T-helper 22 cell (primary cell): ENCODE results near the gene METTL13.
A peak's percentile ranks its signal among the peaks of the same experiment; 100 is the strongest.

ENCODE experiments used
- DNase-seq: peaks from one replicate; pipeline ENCODE4 v3.0.0-alpha.2; 2020; ENCODE audit warnings: low read depth

Gene METTL13

GRCh38 chr1:171802207-171802606 is 20.7 kb downstream of the METTL13 start:
- DNase-seq, result no peak

- DNase-seq, result no peak
Observed at GRCh38 chr1:171803045-171803444, 21.6 kb downstream of the METTL13 start.

DNA sequence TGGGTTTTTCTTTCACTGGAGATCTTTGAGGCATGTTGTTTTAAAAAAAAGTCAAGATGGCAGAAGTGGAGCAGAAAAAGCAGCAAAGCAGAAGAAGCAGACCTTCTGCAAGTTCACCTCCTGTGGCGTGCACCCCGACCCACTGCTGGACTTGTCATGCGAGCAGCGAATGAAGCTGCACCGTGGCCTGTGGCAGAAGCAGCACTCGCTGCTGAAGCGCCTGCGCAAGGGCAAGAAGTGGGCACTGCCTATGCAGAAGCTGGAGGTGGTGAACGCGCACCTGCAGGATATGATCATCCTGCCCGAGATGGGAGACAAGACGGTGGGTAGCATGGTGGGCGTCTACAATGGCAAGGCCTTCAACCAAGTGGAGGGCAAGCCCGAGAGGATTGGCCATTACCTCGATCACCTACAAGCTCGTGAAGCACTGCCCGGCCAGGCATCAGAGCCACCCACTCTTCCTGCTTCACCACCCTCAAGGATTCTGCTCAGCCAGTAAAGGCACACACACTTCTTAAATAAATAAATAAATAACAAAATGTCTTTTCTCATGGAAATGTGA is 22.1 kb downstream of the METTL13 start:
- no peak for DNase-seq

- no peak for DNase-seq
Observed at GRCh38 chr1:171805395-171806115, 24.1 kb downstream of the METTL13 start.

DNA sequence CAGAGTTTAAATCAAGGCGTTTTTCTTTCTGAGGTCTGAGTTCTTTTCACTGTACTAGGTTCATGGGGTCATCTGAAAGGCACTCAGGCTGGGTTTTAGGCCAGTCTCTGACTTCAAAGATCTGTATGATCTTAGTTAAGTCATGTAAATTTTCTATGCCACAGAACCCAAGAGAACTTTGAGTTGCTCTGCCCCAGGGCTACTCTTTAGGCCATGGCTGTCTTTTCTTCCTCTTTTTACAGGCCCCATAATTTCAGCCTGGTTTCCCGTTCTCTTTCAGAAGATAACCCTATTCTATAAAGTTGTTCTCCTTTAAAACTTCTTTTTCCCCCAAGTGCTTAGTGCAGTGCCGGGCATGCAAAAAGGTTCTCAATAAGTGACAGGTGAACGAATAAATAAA is 26.1 kb downstream of the METTL13 start:
- no peak for DNase-seq

DNA sequence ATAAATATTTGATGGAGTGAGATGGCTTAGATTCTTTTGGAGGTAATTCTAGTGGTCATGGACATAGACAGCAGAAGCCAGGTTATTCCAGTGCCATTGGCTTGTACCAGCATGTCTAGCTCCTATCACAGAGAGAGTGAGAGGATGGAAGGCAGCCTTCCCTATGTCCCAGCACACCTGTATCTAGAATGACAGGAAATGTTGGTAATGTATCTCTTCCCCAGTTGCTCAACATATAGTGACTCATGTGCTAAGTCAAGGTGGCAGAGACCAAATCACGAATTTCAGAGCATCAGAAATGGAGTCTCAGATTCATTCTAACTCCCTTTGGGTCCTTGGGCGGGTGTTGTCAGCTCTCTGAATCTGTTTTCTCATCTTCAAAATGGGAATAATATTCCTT is 28.4 kb downstream of the METTL13 start:
- DNase-seq, result no peak

GRCh38 chr1:171811672-171812071 is 30.2 kb downstream of the METTL13 start:
- DNase-seq, result no peak

GRCh38 chr1:171814692-171815091 is 33.2 kb downstream of the METTL13 start:
- DNase-seq, result no peak

GRCh38 chr1:171816300-171816901 is 34.9 kb downstream of the METTL13 start:
- DNase-seq, result no peak

DNA sequence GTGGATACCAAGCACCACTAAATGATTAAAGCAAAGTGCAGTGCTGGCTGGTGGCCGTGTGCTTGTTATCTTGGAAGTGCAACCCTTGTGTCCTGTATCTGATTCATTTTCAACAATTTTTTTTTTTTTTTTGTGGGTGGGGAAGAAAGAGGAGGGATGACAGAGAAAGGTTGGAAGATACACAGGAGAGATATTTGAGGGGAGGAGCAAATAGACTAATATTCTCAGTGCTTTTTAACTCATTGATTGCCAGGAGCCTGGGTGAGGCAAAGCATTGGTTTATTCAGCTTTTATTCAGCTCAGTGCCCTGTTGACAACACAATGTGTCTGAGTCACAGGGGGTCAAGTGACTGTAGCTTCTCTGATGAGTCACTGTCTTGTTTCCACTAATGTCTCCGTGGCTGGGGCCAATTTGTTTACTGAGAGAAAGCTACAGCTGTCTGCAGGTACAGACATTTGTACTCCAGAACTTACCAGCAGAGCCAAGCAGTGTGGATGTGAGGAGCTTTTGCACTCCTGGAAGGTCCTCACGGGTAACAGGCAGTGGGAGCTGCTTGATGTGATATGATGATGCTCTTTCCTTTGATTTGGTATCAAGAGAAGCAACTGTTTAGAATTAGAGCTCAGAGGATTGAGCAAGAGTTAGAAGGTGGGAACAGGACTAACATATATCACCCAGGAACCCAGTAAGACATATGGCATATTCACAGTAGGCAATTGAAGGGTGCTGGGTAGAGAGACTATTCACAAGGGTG is 36.2 kb downstream of the METTL13 start:
- DNase-seq, result no peak

GRCh38 chr1:171819946-171820345 is 38.5 kb downstream of the METTL13 start:
- DNase-seq, result no peak

- no peak for DNase-seq
Observed at GRCh38 chr1:171826973-171827372, 45.5 kb downstream of the METTL13 start.

- DNase-seq, result no peak
Observed at GRCh38 chr1:171828794-171829193, 47.3 kb downstream of the METTL13 start.

DNA sequence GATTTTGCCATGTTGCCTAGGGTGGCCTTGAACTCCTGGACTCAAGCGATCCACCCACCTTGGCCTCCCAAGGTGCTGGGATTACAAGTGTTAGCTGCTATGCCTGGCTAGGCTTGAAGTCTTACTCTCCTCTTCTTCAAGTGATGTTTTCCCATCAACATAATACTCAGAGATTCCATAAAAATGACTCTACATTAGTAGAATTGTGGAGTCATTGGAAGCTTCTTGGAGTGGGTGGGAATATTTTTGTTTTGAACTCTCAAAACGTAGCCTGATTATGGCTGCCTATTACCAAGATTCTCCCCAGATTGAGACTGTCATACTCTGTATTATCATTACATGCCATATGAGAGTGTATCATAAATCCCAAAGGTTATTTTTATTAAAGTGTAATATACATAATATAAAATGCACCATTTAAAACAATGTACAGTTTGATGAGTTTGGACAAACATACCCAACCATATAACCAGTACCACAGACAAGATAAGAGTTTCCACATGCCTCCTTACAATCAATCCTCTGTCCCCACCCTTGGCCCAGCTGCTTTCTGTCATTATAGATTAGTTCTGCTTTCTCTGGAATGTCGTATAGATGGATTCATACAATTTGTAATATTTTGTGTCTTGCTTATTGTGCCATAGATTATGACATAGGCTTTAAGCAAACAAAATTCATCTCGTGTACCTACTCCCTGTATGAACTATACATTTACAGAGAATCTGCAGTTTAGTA is 51.8 kb downstream of the METTL13 start:
- DNase-seq, result no peak

DNA sequence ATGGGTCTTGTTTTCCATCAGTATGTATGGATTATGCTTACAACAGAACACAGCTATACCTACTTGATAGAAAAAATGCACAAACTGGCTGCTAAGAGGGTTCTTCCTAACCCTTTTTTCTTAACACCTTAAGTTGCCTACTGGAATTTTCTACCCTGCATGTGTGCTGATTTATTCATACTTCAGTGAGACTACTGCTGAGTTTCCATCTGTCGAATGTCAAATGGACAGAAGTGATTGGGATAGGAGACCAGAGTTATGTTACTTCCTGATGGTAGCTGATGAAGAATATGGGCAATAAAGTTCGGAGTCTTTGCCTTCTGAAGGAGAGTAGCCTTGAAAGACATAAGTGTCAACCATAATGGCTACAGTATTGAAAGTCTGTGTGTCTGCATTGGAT is 53.4 kb downstream of the METTL13 start:
- DNase-seq, result no peak

GRCh38 chr1:171835891-171836290 is 54.4 kb downstream of the METTL13 start:
- no peak for DNase-seq

DNA sequence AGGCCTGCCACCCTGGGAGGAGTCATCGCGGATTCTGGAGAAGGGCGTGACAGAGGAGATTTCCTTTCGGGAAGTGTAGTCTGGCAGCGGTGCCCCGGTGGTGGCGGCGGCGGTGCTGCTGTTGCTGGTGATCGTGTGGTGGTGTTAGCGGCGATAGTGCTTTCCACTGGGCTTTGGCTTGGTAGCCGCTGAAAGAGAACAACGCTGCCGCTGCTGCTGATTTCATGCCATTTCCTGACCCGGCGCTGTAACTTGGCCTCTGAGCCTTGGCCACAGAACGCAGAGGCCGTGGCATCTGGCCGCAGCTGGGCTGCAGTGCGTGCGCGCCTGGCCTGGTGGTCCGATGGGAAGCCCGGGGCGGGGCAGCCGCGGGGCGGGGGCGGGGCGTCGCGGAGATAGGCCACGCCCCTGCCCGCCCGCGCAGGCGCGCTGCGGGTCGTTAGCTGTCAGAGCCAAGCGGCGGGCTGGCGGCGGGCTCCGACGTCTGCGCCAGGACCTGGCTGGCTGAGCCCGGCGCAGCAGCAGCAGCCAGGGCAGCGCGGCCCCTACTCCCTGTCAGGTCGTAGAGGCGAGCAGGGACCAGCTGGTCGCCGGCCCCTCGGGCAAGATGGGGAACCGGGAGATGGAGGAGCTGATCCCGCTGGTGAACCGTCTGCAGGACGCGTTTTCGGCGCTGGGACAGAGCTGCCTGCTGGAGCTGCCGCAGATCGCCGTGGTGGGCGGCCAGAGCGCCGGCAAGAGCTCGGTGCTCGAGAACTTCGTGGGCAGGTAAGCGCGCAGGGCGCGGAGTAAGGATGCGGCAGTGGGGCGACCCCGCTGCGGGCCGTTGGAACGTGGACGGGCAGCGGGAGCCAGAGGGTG is 59.8 kb downstream of the METTL13 start, which contains the start of gene DNM3:
Gene DNM3, plus strand, starts transcription at position 449 of the 861 bp plus-strand sequence. Its CDS starts 159 bp downstream, at position 608.
- DNase-seq, result peak; percentile 61

GRCh38 chr1:171841931-171842761 is 60.7 kb downstream of the METTL13 start:
- no peak for DNase-seq

DNA sequence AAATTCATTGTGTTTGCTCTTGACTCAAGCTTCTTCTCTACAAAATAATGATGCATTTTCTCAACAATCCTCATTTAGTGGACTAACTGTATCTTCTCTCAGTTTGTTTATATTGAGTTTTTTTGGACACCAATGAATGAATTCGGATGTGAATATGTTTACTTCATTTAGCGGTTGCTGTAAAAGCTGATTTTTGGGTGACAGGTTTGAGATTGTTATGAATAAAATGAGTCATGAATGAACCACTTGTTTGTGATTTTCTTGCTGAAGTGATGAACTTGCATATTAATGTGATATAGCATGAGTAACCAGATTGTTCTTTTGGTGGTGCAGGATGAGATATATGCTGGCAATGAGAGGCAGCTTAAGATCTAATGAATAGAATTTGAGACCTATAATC is 62.9 kb downstream of the METTL13 start:
- DNase-seq, result no peak

DNA sequence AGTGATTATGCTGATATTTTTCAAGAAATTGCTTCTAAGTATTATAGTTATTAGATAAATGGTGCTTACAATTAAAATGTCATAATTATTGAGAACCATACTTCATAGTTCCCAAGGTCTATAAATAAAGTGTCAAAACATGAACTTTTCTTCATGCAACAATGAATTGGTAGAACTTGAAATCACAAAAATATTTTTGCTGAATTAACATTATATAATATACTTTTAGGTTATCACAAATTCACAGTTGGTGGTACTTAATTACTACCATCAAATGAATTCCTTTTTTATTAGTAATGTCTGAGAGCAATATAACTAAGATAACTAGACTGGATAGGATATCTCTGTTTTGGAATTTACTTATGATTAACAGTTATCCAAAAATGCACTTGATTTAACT is 64.5 kb downstream of the METTL13 start:
- DNase-seq, result no peak
